CD1c-positive myeloid dendritic cell (primary cell): Measurements from ENCODE around the gene COL10A1.

Experiments
- DNase-seq: peaks from one replicate; pipeline ENCODE4 v3.0.0-alpha.2; 2016; ENCODE audit errors: extremely low spot score

The COL10A1 gene

DNA sequence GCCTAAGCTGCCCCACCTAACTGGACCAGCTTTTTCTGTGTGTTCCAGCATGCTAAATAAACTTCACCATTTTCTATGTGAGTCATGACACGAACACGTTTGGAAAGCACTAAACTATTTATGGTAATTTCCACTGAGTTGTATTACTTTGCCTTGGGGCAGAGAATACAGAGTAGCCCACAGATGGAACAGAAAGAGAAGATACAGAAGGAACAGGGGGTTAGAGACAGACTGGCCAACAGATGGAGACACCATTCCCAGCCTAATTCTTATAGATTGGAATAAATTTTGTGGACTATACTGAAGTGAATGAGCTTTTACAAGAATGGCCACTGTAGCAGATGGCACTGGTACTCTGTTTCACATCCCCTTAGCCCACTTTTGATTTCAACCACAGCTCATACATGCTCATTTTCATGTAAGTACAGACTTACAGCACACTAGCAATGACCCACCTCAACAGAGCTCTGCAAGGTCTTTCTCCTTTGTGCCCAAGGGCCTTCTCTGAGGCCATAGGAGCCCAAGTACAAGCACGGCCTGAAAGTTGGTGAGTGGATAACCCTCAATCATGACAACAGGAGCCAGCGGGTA lies 38.4 kb downstream of the COL10A1 start:
- DNase-seq = no peak

GRCh38 chr6:116084284-116084683 lies 41.6 kb downstream of the COL10A1 start:
- DNase-seq = no peak

DNA sequence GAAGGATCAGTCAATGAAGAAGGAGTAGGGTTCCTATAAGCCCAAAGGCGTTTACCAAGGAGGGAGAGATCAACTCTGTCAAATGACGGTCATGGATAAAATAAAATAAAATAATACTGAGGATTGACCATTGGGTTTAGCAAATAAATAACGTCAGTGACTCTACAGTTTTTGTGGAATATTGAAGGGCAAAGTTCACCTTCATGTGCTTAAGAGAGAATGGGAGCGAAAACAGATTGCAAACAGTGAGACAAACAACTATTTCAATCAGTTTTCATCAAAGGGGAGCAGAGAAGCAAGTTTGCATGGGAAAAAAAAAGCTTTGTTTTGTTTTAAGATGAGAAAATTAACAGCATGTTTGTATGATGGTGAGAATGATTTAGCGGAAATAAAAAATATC lies 42.9 kb downstream of the COL10A1 start:
- no peak for DNase-seq

DNA sequence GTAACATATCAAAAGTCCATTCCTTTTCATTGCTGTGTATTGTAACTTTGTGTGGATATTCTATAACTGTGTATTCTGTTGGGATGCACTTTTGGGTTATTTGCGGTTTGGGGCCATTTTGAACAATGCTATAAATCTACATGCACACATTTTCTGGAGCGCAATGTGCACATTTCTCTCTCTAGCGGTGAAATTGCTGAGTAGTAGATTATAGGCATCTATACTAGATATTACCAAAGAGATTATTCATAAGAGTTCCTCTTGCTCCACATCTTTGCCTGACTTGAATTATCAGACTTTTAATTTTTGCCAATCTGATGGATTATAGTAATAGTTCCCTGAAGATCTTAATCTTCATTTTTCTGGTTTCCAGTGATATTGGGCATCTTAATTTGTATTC lies 47.0 kb downstream of the COL10A1 start:
- no peak for DNase-seq

- no peak for DNase-seq
Measured at GRCh38 chr6:116078522-116078921, 47.4 kb downstream of the COL10A1 start.

GRCh38 chr6:116074732-116075390 lies 51.1 kb downstream of the COL10A1 start:
- DNase-seq = no peak

- no peak for DNase-seq
Measured at GRCh38 chr6:116073765-116074440, 52.0 kb downstream of the COL10A1 start.

DNA sequence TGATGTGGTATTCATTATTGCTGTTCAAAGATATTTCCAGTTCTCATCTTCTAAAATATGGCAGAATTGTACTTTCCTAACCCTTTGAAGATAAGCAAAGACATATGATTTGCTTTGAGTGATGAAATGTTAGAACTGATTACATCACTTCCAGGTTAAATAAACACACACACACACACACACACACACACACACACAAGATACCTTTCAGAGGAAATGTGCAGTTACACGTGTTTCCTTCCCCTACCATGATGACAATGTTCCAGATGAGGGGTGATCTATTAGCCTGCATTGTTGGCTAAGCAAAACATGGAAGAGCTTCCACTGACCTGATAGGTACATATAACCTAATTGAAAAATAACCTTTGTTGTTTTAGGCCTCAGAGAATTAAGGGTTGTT lies 53.6 kb downstream of the COL10A1 start:
- DNase-seq = no peak

GRCh38 chr6:116070616-116071389 lies 55.1 kb downstream of the COL10A1 start:
- DNase-seq = no peak

GRCh38 chr6:116070101-116070500 lies 55.8 kb downstream of the COL10A1 start:
- DNase-seq = no peak
